Left kidney (tissue), 2 donors: ENCODE results near the gene HIVEP3. TPM values are rescaled to one million over a fixed set of nuclear protein-coding genes. Genes with fewer than 3 reads are reported as not detected.
A peak's percentile ranks its signal among the peaks of the same experiment; 100 is the strongest.

Experiments used
- DNase-seq: peaks from one replicate; pipeline ENCODE4 v3.0.0-alpha.2; 2013
- polyA plus RNA-seq: library from polyadenylated mRNA; unstranded; fragments of 120-200 nt; gene quantifications from one replicate; pipeline ENCODE4 v1.2.1, GENCODE V29; 2013; ENCODE audit not compliant: insufficient read length

Gene HIVEP3
- polyA plus RNA-seq, 1 donor = 4.0 TPM

- DNase-seq = no peak
Measured at GRCh38 chr1:41582351-41582750, 336.4 kb downstream of the HIVEP3 start.

GRCh38 chr1:41582004-41582325 is 336.8 kb downstream of the HIVEP3 start:
- no peak for DNase-seq

- DNase-seq = no peak
Measured at GRCh38 chr1:41581216-41582003, 337.3 kb downstream of the HIVEP3 start.

- DNase-seq = no peak
Measured at GRCh38 chr1:41580520-41581172, 338.1 kb downstream of the HIVEP3 start.

GRCh38 chr1:41580021-41580420 is 338.7 kb downstream of the HIVEP3 start:
- no peak for DNase-seq

- DNase-seq = no peak
Measured at GRCh38 chr1:41578712-41579335, 339.9 kb downstream of the HIVEP3 start.

GRCh38 chr1:41576620-41577019 is 342.1 kb downstream of the HIVEP3 start:
- DNase-seq = no peak

DNA sequence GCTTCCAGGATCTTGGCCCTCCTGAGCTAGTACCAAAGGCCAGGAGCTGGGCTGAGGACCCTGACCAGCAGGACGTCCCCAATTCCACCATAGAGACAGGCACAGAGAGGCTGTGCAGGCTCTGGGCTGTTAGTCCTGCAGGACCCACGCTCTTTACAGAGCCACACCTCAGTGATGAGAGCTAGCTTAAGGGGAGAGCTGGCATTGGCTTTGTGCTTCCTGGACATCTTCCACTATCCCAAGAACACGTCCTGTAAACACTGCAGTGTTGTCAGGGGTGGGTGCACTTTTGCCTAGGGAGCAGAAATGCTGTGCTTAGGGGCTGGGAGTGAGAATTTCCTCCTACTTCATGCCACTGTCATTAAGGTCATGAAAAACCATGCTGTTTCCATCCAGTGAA is 342.5 kb downstream of the HIVEP3 start:
- DNase-seq = no peak

- no peak for DNase-seq
Measured at GRCh38 chr1:41574842-41575241, 343.9 kb downstream of the HIVEP3 start.

GRCh38 chr1:41573785-41574713 is 344.7 kb downstream of the HIVEP3 start:
- DNase-seq = peak; percentile 75

DNA sequence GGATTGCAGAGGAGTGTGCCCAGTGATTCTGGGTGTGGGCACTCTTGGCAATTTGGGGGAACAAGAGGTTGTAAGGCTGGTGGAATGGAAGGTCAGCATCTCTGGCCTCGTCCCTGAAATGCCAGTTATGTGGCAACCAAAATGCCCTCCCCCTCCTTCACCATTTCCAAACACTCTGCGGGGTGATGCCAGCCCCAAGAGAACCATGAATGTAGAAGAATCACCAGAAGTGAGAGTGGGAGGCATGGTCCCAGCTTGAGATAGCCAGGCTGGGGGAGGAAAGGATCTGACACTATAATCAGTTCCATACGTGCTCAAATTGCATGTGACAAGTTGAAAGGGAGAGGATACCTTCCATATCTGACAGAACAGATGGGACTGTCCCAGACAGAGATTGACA is 345.5 kb downstream of the HIVEP3 start:
- no peak for DNase-seq

DNA sequence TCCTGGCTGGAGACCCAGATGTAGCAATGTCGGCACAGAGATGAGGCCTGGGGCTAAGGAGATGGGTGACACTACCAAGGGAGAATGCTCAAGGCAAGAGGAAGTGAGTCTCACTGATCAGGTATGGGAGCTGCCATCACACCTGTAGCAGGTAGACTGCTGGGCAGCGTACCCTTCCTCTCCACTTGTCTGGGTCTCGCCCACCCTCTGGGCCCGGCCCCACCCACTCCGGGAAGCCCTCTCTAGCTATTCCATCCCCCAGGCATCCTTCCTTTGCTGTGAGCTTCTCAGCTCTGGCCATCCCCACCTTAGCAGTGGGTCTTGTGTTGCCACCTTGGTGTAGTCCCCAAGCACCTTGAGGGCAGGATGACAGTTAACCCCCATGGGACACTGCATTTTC is 346.5 kb downstream of the HIVEP3 start:
- no peak for DNase-seq

DNA sequence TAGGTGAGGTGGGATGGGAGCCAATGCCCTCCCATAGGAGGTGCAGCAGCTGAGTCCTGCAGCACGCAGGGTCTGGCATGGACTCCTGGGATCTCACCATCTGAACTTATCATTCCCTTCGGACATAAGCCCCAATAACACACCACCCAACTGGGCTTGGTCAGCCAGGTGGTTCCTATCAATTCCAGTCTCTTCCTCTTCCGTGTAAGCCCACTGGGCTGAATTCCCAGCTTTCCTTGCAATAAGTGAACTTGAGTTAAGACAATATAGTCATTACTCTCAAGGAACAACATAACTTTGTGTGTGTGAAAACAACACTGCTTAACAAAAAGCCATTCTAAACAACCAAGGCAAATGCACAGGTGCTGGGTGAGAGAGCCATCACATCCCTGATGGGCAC is 347.7 kb downstream of the HIVEP3 start:
- no peak for DNase-seq

- DNase-seq = no peak
Measured at GRCh38 chr1:41568204-41568603, 350.5 kb downstream of the HIVEP3 start.

DNA sequence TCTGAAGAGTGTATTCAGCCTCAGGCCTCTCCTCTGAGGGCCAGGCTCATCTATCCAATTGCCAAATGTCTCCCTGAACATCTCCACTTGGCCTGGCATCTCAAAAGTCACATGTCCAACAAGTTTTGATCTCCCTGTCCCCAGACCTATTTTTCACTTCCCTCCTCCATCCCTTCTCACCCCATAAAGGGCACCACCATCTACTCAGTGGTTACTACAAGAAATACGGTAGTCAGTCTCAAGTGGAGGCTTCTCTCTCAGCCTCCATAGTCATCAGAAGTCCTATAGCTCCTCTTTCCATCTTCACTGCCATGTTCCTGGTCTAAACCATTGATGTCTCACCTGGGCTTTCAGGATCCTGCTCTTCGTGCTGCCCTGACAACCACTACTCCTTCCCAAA is 351.8 kb downstream of the HIVEP3 start:
- no peak for DNase-seq

GRCh38 chr1:41566274-41566885 is 352.3 kb downstream of the HIVEP3 start:
- no peak for DNase-seq

DNA sequence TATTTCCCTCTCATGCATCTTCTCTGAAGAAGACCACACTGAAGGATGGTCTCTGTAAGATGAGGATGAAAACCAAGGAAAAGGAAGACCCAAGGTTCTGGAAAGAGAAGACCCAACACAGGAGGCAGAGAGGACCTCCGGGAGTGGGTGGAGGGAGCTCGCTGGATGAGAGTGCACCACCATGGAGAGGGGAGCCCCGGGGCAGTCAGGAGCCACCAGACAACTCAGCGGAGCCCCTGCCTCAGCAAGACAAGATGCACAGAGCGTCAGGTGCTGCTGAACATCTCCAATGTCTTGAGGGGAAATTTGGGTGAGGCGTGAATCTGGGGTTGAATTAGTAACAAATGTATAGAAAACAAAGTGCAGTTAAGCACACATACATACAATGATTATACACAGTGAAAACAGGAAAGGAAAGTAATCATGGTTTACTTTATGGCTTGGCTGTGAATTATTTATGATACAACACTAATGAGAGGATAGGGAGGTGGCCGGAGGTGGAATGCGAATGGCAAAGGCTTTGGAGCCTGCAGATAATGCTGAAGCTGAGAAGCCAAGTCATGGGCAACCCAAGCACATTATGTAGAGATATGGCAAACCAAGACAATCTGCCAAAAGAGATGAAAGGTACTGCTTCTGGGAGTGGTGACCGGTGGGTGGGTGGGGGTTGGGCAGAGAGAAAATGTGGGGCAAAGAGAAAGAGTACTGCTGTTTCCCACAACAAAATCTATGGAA is 353.8 kb downstream of the HIVEP3 start:
- no peak for DNase-seq

GRCh38 chr1:41562328-41562727 is 356.4 kb downstream of the HIVEP3 start:
- no peak for DNase-seq

DNA sequence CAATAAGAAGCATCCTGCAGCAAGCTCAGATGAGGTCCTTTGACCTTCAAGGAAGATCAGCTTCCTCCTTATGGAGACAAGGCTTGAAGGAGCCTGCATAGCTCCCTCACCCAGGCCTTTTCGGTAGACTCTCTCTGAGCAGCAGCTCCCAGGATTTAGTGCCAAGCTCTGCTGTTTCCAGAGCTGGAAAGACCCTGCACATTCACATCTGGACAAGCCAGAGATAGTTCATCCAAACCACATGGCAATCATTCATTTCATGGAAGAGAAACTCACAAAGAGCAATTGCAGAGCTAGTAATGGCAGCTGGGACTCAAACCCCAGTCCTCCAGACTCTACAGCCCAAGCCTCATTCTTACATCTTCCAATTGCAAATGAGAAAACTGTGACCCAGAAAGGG is 357.8 kb downstream of the HIVEP3 start:
- no peak for DNase-seq

- no peak for DNase-seq
Measured at GRCh38 chr1:41560496-41560895, 358.2 kb downstream of the HIVEP3 start.

GRCh38 chr1:41559331-41559730 is 359.4 kb downstream of the HIVEP3 start:
- no peak for DNase-seq
